ENCODE data around the gene NCOA1.

GRCh38 chr2:24580561-24580960, 89.5 kb downstream of the NCOA1 start:
- TF ChIP-seq CTCF (IDR thresholded peaks at IDR 0.05; ENCODE audit: insufficient read depth, low read length) (no peak), REST (IDR thresholded peaks at IDR 0.05; ENCODE audit: insufficient replicate concordance, low read depth) (no peak)

Data from HL-60 (cell line).